ENCODE measurements around the gene KLHL13.
"Not testable (repeated sequence)": the region's sequence is repeated elsewhere in the genome, so short reads cannot be mapped to it uniquely, and the experiment has no call there.

Gene KLHL13

GRCh38 chrX:118024482-118024881, 92.1 kb downstream of the KLHL13 start:
- DNase-seq = no peak
- Mint-ChIP-seq H3K27ac (no peak overlapping the region), H3K4me3 (no peak overlapping the region), H3K4me1 (no peaks in the 10 kb centered on the region), H3K36me3 (ENCODE audit: low read depth) (peaks cover 5% of the 10 kb centered on the region), H3K27me3 (ENCODE audit: low read depth, poor library complexity) (no peaks in the 10 kb centered on the region), H3K9me3 (peaks cover 32% of the 10 kb centered on the region)
- no peak for TF ChIP-seq CTCF (IDR thresholded peaks at IDR 0.05)

GRCh38 chrX:118022753-118023152, 93.9 kb downstream of the KLHL13 start:
- Mint-ChIP-seq H3K36me3 (ENCODE audit: low read depth) (peaks cover 5% of the 10 kb centered on the region), H3K27ac (no peak overlapping the region), H3K27me3 (ENCODE audit: low read depth, poor library complexity) (no peaks in the 10 kb centered on the region), H3K4me1 (no peaks in the 10 kb centered on the region), H3K9me3 (peaks cover 42% of the 10 kb centered on the region), H3K4me3 (no peak overlapping the region)
- DNase-seq = no peak
- no peak for TF ChIP-seq CTCF (IDR thresholded peaks at IDR 0.05)

- no peak overlapping the region for H3K27ac Mint-ChIP-seq
- no peaks in the 10 kb centered on the region for H3K27me3 Mint-ChIP-seq (ENCODE audit: low read depth, poor library complexity)
- peaks cover 44% of the 10 kb centered on the region for H3K9me3 Mint-ChIP-seq
- TF ChIP-seq CTCF (IDR thresholded peaks at IDR 0.05) = no peak
- H3K36me3 Mint-ChIP-seq (ENCODE audit: low read depth) = no peaks in the 10 kb centered on the region
- DNase-seq = no peak
- no peak overlapping the region for H3K4me3 Mint-ChIP-seq
- H3K4me1 Mint-ChIP-seq = no peaks in the 10 kb centered on the region
Observed at GRCh38 chrX:118016422-118016821, 100.2 kb downstream of the KLHL13 start.

- H3K9me3 Mint-ChIP-seq = peaks cover 17% of the 10 kb centered on the region
- H3K27ac Mint-ChIP-seq; H3K4me1 Mint-ChIP-seq; H3K36me3 Mint-ChIP-seq (ENCODE audit: low read depth); H3K27me3 Mint-ChIP-seq (ENCODE audit: low read depth, poor library complexity); DNase-seq; H3K4me3 Mint-ChIP-seq: not testable (repeated sequence)
Observed at GRCh38 chrX:118002417-118002816, 114.2 kb downstream of the KLHL13 start.

- Mint-ChIP-seq H3K9me3 (peaks cover 16% of the 10 kb centered on the region), H3K4me3 (no peak overlapping the region), H3K27me3 (ENCODE audit: low read depth, poor library complexity) (no peaks in the 10 kb centered on the region), H3K27ac (no peak overlapping the region), H3K36me3 (ENCODE audit: low read depth) (no peaks in the 10 kb centered on the region), H3K4me1 (no peaks in the 10 kb centered on the region)
- no peak for TF ChIP-seq CTCF (IDR thresholded peaks at IDR 0.05)
- no peak for DNase-seq
Observed at GRCh38 chrX:118000518-118000917, 116.1 kb downstream of the KLHL13 start.

GRCh38 chrX:117998171-117998570, 118.4 kb downstream of the KLHL13 start:
- no peak for TF ChIP-seq CTCF (IDR thresholded peaks at IDR 0.05)
- H3K27ac Mint-ChIP-seq = no peak overlapping the region
- DNase-seq = no peak

More at GRCh38 chrX:117998171-117998570, 118.4 kb downstream of the KLHL13 start:
- H3K27me3 Mint-ChIP-seq (ENCODE audit: low read depth, poor library complexity) = no peaks in the 10 kb centered on the region
- no peak overlapping the region for H3K4me3 Mint-ChIP-seq
- H3K9me3 Mint-ChIP-seq = peaks cover 15% of the 10 kb centered on the region
- H3K36me3 Mint-ChIP-seq (ENCODE audit: low read depth) = no peaks in the 10 kb centered on the region
- no peaks in the 10 kb centered on the region for H3K4me1 Mint-ChIP-seq

Measured in nephron progenitor cell (in vitro differentiated cells).